RWPE1 (cell line): ENCODE measurements around the gene FN3K.

Source experiments
- CTCF ChIA-PET: fragments of 350-600 bp; sonication (Branson Sonifier 250); formaldehyde crosslinking; extraction: SDS; loops from one replicate; lab custom pipeline; 2021; lab: Yijun Ruan, JAX
- POLR2A ChIA-PET: fragments of 400-600 bp; formaldehyde crosslinking; extraction: SDS; loops from one replicate; lab custom pipeline; 2020; ENCODE audit warnings: antibody characterized with exemption; ENCODE audit not compliant: low non-redundant PET; lab: Yijun Ruan, JAX
- DNase-seq: peaks from one replicate; pipeline ENCODE4 v3.0.0; 2012; ENCODE audit warnings: low spot score
- H3K27ac ChIP-seq: fragments of 450-650 bp; 2 replicates; pipeline ENCODE4 v1.5.1; 2017
- TF ChIP-seq, protein P1 (sequence below): fragments of 450-650 bp; conservative IDR thresholded peaks from 2 replicates; pipeline ENCODE4 v1.5.1; 2017; ENCODE audit warnings: low read depth, mild to moderate bottlenecking

Gene FN3K

DNA sequence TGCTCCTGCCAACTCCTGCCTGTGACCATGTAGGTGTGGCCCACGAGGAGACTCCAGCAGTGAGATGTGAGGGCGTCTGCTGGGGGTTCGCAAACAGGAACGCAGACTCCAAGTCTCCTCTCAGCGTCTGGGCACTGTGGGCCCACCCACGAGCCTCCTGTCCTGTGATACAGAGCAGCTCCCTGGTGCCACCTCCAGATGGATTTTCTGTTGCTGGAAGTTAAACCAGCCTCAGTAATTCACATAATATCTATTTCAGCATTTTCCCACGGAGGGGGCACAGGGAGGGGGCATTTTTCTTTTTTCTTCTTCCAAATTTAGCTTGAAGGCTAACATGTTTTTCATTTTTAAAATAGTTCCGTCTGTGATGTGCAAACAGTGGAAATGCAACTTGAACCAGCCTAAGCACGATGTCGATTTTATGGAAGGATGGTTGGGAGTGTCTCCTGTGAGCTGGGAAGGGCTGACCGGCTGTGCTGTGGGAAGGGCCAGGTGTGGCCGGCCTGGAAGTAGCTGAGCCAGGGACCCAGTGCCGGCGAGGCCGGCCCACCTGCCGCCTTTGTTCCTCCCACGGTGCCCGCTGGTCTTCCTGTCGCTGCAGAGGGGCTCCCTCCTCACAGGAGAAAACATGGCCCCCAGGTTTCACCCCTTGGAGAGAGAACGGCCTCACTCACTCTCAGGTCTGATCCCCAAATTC lies 33.0 kb upstream of the FN3K start:
- ChIA-PET POLR2A (no interaction called here), CTCF (interaction anchor here (0.9 kb wide), 1 partner anchor 9 kb away, joined by 4 read pairs; no protein-coding TSS in a partner anchor)
- TF ChIP-seq, protein P1, sequence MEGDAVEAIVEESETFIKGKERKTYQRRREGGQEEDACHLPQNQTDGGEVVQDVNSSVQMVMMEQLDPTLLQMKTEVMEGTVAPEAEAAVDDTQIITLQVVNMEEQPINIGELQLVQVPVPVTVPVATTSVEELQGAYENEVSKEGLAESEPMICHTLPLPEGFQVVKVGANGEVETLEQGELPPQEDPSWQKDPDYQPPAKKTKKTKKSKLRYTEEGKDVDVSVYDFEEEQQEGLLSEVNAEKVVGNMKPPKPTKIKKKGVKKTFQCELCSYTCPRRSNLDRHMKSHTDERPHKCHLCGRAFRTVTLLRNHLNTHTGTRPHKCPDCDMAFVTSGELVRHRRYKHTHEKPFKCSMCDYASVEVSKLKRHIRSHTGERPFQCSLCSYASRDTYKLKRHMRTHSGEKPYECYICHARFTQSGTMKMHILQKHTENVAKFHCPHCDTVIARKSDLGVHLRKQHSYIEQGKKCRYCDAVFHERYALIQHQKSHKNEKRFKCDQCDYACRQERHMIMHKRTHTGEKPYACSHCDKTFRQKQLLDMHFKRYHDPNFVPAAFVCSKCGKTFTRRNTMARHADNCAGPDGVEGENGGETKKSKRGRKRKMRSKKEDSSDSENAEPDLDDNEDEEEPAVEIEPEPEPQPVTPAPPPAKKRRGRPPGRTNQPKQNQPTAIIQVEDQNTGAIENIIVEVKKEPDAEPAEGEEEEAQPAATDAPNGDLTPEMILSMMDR: no peak
- H3K27ac ChIP-seq: peak overlapping the region; percentile 72
- no peak for DNase-seq

DNA sequence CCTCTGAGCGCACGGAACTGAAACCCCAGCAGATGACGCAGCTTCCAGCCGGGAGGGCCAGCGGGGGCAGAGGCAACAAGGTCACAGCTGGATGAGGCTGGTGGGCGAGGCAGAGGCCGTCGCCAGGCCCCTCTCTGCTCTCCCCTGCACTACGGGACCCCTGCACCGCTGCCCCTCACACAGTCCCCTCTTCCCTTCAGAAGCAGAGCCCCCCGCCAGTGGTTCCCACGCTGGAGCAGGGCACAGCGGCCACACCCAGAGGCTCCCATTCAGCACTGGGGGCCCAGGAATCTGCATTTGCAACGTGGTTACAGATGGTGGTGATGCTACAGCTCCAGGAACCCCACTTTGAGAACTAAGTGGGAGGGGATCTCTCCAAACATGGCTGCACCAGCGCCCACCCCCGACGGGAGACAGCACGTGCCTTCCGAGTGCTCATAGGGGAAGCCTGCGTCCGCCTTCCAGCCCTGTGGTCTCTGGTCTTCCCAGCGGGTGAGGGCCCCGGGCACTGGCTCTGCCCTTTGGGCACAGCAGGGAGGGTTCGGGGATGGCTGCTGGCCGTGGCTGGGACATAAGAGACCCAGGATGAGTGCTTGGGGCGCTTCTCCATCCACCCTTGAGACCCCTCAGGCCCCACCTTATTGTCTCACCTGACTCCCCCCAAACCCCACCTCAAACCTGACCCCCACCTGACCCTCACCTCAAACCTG lies 32.2 kb upstream of the FN3K start:
- ChIA-PET CTCF (no interaction called here), POLR2A (no interaction called here)
- no peak for DNase-seq
- TF ChIP-seq, protein P1: no peak
- peak overlapping the region; percentile 72 for H3K27ac ChIP-seq

DNA sequence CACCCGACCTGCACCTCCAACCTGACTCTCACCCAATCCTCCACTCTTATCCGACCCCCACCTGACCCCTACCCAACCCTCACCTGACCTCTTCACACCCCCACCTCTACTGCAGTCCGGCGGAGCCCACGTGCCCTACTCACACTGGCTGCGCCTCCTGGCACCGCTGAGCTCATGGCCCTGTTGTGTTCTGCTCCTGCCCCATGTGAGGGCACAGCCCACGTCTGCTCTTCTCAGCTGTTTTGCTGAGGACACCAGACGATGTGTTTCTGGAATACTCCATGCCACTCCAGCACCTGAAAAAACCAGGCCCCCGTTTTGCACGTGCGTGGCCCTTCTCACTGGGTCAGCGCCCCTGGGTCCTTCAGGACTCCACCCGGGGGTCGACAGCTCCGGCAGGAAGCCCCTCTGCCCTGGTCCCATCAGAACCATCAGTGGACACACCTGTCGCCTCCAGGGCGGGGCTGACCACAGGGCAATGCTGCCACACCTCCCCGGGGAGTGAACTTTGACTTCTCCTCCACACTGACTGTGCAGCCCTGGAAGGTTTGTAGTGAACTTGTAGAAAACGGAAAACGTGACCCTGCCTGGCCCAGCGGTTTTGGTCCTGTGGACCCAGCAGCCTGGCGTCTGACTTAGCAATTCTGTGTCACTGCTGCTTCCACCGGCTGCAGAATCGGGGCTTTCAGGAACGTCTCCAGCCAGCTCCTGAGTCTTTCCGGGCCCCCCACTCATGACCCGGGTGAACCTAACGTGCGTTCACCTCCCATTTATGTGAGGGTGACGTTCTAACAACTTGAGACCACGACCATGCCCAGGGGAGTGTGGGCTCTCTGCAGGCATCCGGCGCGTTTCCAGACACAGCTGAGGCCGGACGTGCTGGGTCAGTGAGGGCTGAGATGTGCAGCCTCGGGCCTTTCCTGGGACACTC lies 31.2 kb upstream of the FN3K start:
- H3K27ac ChIP-seq: no peak overlapping the region
- POLR2A ChIA-PET: no interaction called here
- CTCF ChIA-PET: no interaction called here

DNA sequence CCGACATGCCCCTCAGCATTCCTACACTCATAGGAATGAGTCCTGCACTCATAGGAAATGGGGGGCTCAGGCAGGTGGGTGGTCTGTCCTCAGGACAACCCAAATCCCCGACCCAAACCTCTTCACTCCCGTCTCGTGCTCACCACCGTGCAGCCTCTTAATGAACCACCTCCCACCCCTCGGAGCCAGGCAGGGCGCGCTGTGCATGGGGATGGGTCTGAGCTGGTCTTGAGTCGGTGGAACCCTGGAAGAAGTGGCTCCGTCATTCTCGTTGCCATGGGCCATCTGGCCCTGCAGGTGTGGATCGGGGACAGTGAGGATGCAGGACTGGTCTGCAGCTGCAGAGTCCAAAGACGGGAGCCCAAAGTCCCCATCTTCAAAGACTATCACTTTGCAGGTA lies 30.5 kb upstream of the FN3K start:
- no peak overlapping the region for H3K27ac ChIP-seq
- TF ChIP-seq, protein P1: no peak
- ChIA-PET CTCF (no interaction called here), POLR2A (no interaction called here)
- DNase-seq: no peak

More for the DNA sequence above, 31.2 kb upstream of the FN3K start:
- no peak for DNase-seq
- TF ChIP-seq, protein P1: no peak

DNA sequence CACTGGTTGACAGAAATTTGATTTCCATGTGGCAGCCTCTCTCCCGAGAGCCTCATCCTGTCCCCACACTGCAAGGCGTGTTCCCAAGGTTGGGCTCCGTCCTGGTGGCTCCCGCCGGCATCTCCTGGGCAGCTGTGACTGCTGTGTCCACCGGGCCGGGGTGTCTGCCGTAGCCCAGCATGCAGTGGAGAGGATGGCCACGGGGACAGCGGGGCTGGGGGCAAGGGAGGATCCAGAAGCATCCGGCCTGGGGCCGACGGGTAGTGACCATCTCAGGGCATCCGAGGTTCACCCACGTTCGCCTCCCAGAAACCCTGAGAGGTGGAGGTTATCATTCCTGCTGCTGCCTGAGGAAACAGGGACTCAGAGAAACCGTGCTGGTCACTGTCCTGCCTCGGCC lies 29.7 kb upstream of the FN3K start:
- POLR2A ChIA-PET: no interaction called here
- no peak overlapping the region for H3K27ac ChIP-seq
- CTCF ChIA-PET: no interaction called here
- no peak for DNase-seq
- TF ChIP-seq, protein P1: no peak
